ENCODE data around the gene NDUFS2.

Gene NDUFS2

GRCh38 chr1:161201836-161202712, at the start of gene NDUFS2:
Gene NDUFS2 (plus strand): TSS chr1:161202367. CDS start chr1:161202386, 19 bp downstream.
- DNase-seq: peak; percentile 96

GRCh38 chr1:161153176-161153575, 49.0 kb upstream of the NDUFS2 start:
- no peak for DNase-seq

GRCh38 chr1:161153682-161154337, 48.4 kb upstream of the NDUFS2 start, which contains the start of gene UFC1:
Gene UFC1 (plus strand): TSS chr1:161153978. CDS start chr1:161153998, 20 bp downstream.
- peak; percentile 82 for DNase-seq

- DNase-seq: no peak
Measured at GRCh38 chr1:161157867-161158266, 44.3 kb upstream of the NDUFS2 start.

GRCh38 chr1:161158316-161159010, 43.7 kb upstream of the NDUFS2 start:
- DNase-seq: no peak

GRCh38 chr1:161159087-161159912, 42.9 kb upstream of the NDUFS2 start, which contains the start of gene USP21:
Gene USP21 (plus strand): TSS chr1:161159500. CDS start chr1:161160641, 1,141 bp downstream.
- DNase-seq: peak; percentile 94

GRCh38 chr1:161159913-161160243, 42.3 kb upstream of the NDUFS2 start:
- no peak for DNase-seq

- no peak for DNase-seq
Measured at GRCh38 chr1:161160671-161161145, 41.5 kb upstream of the NDUFS2 start.

GRCh38 chr1:161161652-161162051, 40.5 kb upstream of the NDUFS2 start:
- DNase-seq: no peak

- no peak for DNase-seq
Measured at GRCh38 chr1:161162052-161162451, 40.1 kb upstream of the NDUFS2 start.

GRCh38 chr1:161162806-161163205, 39.4 kb upstream of the NDUFS2 start:
- DNase-seq: no peak

- DNase-seq: no peak
Measured at GRCh38 chr1:161163793-161164192, 38.4 kb upstream of the NDUFS2 start.

- no peak for DNase-seq
Measured at GRCh38 chr1:161164901-161165610, 37.1 kb upstream of the NDUFS2 start.

GRCh38 chr1:161165742-161166668, 36.2 kb upstream of the NDUFS2 start, which contains the start of gene PPOX:
Gene PPOX (plus strand): TSS chr1:161166426. CDS start chr1:161166848, 422 bp downstream.
- DNase-seq: peak; percentile 93

GRCh38 chr1:161166669-161167548, 35.3 kb upstream of the NDUFS2 start:
- no peak for DNase-seq

- DNase-seq: no peak
Measured at GRCh38 chr1:161168906-161169305, 33.3 kb upstream of the NDUFS2 start.

GRCh38 chr1:161171191-161171590, 31.0 kb upstream of the NDUFS2 start:
- no peak for DNase-seq

GRCh38 chr1:161171696-161172095, 30.5 kb upstream of the NDUFS2 start:
- DNase-seq: no peak

- DNase-seq: no peak
Measured at GRCh38 chr1:161172349-161172748, 29.8 kb upstream of the NDUFS2 start.

Data from CD4-positive, alpha-beta T cell treated with Interleukin-6 for 4 hours (primary cell).